NCI-H460 (cell line): ENCODE results near the gene ADCY10. TPM values are rescaled to one million over a fixed set of nuclear protein-coding genes. Genes with fewer than 3 reads are reported as not detected.
A peak's percentile ranks its signal among the peaks of the same experiment; 100 is the strongest.

Source experiments
- DNase-seq: peaks from one replicate; pipeline ENCODE4 v3.0.0-alpha.2; 2016; ENCODE audit warnings: low read depth; ENCODE audit errors: extremely low read depth
- polyA plus RNA-seq: library from polyadenylated mRNA; depleted of rRNA; stranded (reverse); fragments of >200 nt; gene quantifications from 2 replicates; pipeline ENCODE4 v1.2.3, GENCODE V29; 2014; cell fraction: nucleus; rRNA removed
- total RNA-seq: library from RNA; depleted of rRNA; stranded (reverse); fragments of >200 nt; shearing (Covaris generic); gene quantifications from 2 replicates; pipeline ENCODE4 v1.2.3, GENCODE V29; 2014; rRNA removed

ADCY10 gene, protein sequence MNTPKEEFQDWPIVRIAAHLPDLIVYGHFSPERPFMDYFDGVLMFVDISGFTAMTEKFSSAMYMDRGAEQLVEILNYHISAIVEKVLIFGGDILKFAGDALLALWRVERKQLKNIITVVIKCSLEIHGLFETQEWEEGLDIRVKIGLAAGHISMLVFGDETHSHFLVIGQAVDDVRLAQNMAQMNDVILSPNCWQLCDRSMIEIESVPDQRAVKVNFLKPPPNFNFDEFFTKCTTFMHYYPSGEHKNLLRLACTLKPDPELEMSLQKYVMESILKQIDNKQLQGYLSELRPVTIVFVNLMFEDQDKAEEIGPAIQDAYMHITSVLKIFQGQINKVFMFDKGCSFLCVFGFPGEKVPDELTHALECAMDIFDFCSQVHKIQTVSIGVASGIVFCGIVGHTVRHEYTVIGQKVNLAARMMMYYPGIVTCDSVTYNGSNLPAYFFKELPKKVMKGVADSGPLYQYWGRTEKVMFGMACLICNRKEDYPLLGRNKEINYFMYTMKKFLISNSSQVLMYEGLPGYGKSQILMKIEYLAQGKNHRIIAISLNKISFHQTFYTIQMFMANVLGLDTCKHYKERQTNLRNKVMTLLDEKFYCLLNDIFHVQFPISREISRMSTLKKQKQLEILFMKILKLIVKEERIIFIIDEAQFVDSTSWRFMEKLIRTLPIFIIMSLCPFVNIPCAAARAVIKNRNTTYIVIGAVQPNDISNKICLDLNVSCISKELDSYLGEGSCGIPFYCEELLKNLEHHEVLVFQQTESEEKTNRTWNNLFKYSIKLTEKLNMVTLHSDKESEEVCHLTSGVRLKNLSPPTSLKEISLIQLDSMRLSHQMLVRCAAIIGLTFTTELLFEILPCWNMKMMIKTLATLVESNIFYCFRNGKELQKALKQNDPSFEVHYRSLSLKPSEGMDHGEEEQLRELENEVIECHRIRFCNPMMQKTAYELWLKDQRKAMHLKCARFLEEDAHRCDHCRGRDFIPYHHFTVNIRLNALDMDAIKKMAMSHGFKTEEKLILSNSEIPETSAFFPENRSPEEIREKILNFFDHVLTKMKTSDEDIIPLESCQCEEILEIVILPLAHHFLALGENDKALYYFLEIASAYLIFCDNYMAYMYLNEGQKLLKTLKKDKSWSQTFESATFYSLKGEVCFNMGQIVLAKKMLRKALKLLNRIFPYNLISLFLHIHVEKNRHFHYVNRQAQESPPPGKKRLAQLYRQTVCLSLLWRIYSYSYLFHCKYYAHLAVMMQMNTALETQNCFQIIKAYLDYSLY (N-terminal part only)
- 0.72 TPM in 1 of 2 replicates, not detected in the other for total RNA-seq
- polyA plus RNA-seq, result not detected in 2 replicates

- no peak for DNase-seq
These were observed at the start of gene ADCY10 for GRCh38 chr1:167913895-167914496. Gene ADCY10, minus strand, starts transcription at chr1:167914134. Its CDS starts 8,994 bp downstream, at chr1:167905140.

GRCh38 chr1:167957710-167958109, 43.8 kb upstream of the ADCY10 start:
- no peak for DNase-seq

GRCh38 chr1:167955915-167956314, 42.0 kb upstream of the ADCY10 start:
- DNase-seq, result no peak

DNA sequence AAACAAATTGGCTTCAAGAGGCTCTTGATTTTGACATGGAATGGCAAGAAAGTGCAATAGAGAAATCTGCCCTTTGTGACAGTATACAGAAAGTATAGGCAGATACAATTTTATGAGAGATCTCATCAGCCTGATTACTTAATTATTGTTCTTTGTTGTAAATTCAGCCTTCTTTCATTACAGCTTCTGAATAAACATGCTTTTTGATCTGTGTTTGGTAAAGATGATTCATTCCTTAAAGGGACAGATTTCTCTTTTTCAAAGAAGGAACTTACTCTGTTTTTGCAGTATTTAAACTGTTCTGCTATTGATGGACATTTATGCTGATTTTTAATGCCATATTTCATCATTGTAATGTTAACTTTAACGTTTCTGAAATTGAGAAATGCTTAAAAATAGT, 36.6 kb upstream of the ADCY10 start:
- no peak for DNase-seq

- DNase-seq, result no peak
These were observed 35.9 kb upstream of the ADCY10 start for GRCh38 chr1:167949785-167950184.

GRCh38 chr1:167947733-167948132, 33.8 kb upstream of the ADCY10 start:
- DNase-seq, result no peak

DNA sequence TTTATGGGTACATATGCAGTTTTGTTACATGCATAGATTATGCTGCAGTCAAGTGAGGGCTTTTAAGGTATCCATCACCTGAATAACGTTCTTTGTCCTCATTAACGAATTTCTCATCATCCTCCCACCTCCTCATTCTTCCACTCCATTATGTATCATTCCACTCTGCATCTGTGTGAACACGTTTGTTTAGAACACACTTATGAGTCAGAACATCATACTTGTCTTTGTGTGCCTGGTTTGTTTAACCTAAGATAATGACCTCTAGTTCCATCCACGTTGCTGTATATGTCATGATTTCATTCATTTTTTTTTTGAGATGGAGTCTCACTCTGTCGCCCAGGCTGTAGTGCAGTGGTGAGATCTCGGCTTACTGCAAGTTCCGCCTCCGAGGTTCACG, 29.6 kb upstream of the ADCY10 start:
- DNase-seq, result no peak

DNA sequence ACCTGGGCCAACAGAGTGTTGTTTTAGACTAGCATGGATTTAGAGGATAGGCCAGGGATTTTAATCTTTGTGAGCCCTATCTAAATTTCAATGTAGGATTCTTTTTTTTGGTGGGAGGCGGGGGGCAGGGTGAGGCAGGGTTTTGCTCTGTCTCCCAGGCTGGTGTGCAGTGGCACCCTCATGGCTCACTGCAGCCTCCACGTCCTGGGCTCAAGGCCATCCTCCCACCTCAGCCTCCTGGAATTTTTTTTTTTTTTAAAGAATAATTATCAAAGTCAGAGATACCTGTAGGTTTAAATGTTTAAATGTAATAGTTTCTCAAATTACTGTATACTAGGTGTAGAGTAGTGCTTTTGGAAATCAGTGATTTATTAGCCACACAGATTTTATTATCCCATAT, 26.3 kb upstream of the ADCY10 start:
- DNase-seq, result no peak

- DNase-seq, result no peak
These were observed 24.2 kb upstream of the ADCY10 start for GRCh38 chr1:167938080-167938636.

DNA sequence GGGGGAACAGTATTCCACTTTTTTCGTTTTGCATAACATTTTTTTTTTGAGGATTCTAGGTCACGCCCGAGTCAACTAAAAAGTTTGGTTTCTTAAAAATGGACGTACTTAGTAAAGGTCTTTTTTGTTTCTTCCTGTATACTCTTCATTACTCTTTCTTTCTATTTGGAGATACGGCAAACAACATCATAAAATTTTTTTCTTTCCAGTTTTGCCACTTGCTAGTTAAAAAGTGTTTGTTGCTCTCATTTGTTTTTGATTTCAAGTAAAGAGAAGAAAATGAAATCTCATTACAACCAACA, 23.7 kb upstream of the ADCY10 start:
- no peak for DNase-seq

DNA sequence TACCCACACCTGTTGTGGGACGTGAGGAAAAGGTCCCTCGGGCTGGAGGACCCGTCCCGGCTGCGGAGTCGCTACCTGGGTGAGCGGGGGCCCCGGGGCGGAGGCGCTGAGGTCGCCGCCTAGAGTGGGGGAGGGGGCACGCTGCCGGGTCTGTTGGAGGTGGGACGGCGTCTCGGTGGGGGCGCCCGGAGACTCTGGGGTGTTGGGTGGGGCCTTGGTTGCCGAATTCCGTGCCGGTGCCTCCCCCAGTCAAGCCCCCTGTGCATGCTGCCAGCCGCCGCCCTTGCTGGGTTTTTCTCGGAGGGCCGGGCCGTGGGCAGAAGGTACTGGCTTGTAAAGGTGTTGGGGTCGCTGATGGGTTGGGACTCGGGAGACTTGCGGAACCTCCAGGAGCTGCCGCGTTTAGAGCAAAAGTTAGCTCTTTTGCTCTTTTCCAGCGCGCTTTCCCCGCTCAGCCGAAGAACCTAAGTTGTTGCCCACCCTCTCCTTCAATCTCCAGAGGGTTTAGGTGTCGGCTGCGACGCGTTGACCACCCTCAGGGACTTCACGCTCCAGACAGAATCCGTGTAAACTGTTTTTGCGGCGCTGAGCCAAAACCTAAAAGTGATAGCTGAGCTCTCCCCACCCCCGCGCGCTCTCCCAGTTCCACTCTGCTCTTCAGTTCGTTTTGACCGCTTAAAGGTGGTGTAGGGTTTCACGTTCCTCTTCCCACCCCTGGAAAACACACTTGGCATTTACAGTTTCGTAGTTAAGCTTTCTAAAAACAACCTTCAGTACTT, 23.2 kb upstream of the ADCY10 start, which contains the start of gene MPC2:
MPC2 (minus strand) TSS at position 143 of the 779 bp plus-strand sequence. CDS start 1,231 bp downstream, outside the sequence.
- peak; percentile 49 for DNase-seq

DNA sequence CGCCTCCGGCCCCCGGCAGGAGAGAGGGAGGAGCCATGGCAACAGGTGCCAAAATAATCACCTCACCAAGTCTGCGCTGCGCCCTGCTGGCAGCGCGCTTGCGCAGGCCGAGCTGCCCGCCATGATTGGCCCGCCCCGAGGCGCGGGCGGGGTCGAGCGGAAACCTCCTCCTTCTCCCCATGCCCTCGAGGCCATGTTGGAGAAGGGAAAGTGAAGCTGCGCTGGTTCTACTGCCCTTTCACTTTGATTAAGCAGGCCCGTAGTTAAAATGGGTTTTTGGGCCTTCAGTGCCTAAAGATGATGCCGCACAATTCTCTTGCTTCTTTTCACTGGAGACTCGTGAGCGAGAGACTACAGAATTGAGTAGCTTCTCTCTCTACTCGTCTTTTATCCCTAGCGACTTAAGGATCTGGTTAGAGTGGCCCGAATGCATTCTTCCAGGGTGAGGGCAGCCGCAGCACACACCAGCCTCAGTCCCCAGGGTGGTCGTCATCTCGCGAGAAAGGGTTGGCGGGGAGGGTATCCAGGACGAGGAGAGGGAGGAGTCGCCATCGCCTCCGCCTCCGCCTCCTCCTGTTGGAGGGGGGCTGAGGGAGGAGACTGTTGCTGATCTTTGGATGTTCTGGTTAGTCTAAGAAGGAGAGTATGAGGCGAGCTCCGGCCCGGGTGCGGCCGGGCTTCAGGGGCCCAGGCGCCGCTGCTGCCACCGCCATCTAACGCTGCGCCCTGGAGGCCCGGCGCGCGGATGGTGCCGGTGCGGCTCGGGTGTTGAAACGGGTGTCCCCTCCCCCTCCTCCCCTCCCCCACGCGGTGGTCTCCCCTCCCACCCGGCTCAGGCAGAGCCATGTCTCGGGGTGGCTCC, 22.4 kb upstream of the ADCY10 start, which contains the start of gene DCAF6:
DCAF6 (plus strand) TSS at position 616 of the 862 bp plus-strand sequence; CDS start at position 845, 229 bp downstream.
- peak; percentile 99 for DNase-seq

DNA sequence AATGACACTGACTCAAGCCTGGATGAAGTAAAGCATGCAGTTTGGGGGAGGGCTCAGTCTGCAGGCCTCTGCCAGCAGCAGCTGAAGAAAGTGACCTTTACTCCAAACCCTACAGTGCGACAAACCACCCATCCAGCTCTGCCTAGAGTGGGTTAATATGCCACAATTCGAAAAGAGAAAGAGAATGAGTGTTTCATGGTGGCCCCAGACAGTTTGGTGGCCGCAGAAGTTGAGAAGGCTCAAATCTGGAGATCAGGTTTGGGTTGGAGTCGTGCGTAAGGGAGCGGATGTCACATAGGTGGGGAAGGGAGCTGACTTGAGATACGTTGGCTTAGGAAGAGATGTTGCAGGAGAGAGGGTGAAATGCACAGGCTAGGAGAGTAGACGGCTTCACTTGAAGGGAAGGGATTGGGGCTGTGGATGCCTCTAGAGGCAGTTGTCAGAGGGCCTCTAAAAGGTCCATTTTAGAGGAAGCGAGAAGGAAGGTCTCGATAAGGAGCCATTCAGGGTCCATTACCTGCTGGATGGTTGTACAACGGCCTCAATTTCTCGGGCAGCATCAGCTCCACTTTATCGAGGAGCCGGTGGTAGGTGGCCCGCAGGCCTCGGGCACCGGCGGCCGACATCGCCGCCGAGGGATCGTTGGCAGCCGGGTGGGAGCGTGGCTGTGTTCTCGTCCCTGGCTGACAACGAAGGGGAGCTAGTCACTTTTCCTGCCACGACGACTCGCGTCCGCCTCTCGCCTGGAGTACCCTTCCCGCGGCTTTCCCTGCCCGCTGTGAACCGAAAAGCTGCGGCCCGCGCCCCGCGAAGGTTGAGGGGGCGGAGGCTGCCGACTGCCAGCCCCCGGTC, 21.5 kb upstream of the ADCY10 start:
- DNase-seq, result peak; percentile 34

DNA sequence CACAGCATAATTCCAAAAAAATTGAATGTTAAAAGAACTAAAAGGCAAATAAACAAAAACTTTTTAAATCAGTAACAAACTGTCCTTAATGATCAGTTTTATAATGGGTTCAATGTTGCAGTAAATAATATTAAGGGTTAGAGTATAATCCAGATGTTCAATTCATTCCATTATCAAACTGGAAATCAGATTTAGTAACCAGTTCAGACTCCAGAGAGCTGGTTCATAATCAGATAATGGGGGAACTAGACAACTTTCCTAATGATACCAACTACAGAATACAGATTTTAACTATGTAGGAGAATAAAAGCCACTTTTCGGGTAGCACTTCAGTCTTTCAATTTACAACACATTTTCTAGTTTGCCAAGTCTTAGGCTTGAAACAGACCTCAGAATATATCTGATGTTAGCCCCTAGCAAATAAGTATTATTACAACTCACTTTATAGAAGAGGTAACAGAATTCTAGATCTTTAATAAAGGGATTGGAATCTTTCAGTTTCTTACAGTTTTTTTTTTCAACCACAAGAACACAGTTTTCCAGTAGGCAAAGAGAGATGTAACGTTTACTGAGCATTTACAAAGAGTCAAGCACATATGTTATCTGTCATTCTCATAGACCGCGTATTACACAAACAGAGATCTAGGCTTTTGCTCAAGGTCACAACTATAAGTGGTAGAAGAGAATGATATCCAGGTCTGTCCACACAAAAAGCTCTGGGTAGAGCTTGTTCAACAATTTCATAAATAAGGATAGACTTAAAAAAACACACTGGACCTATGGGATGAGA, 20.7 kb upstream of the ADCY10 start:
- no peak for DNase-seq

GRCh38 chr1:167933788-167934187, 19.9 kb upstream of the ADCY10 start:
- no peak for DNase-seq

- no peak for DNase-seq
These were observed 15.8 kb upstream of the ADCY10 start for GRCh38 chr1:167929725-167930124.
